ENCODE data around the gene ENTPD8.
"Not testable (repeated sequence)": the region's sequence is repeated elsewhere in the genome, so short reads cannot be mapped to it uniquely, and the experiment has no call there.

ENTPD8 gene

GRCh38 chr9:137412431-137412830 lies 28.7 kb downstream of the ENTPD8 start:
- no peak for TF ChIP-seq CTCF (IDR thresholded peaks at IDR 0.05; ENCODE audit: poor library complexity, severe bottlenecking)
- no peaks in the 10 kb centered on the region for H3K9me3 ChIP-seq (ENCODE audit: severe bottlenecking)
- H3K4me1 ChIP-seq (ENCODE audit: insufficient read depth, poor library complexity, severe bottlenecking) = peaks cover 29% of the 10 kb centered on the region
- no peaks in the 10 kb centered on the region for H3K27me3 ChIP-seq (ENCODE audit: insufficient read depth, poor library complexity, severe bottlenecking)
- H3K4me3 ChIP-seq (ENCODE audit: severe bottlenecking) = no peak overlapping the region
- H3K36me3 ChIP-seq (ENCODE audit: low read depth) = no peaks in the 10 kb centered on the region
- ATAC-seq (ENCODE audit: low read depth) (no peak), DNase-seq (ENCODE audit: low spot score) (no peak)
- H3K27ac ChIP-seq (ENCODE audit: poor library complexity, severe bottlenecking) = peak overlapping the region; percentile 82

- no peak for TF ChIP-seq CTCF (IDR thresholded peaks at IDR 0.05; ENCODE audit: poor library complexity, severe bottlenecking)
- Histone ChIP-seq H3K27me3 (ENCODE audit: insufficient read depth, poor library complexity, severe bottlenecking) (no peaks in the 10 kb centered on the region), H3K9me3 (ENCODE audit: severe bottlenecking) (no peaks in the 10 kb centered on the region), H3K4me3 (ENCODE audit: severe bottlenecking) (no peak overlapping the region), H3K27ac (ENCODE audit: poor library complexity, severe bottlenecking) (peak overlapping the region; percentile 82), H3K36me3 (ENCODE audit: low read depth) (no peaks in the 10 kb centered on the region), H3K4me1 (ENCODE audit: insufficient read depth, poor library complexity, severe bottlenecking) (peaks cover 29% of the 10 kb centered on the region)
- DNase-seq (ENCODE audit: low spot score) (peak; percentile 96), ATAC-seq (ENCODE audit: low read depth) (peak; percentile 77)
Measured at GRCh38 chr9:137411645-137412380, 29.3 kb downstream of the ENTPD8 start.

GRCh38 chr9:137411260-137411644 lies 29.9 kb downstream of the ENTPD8 start:
- Histone ChIP-seq H3K4me3 (ENCODE audit: severe bottlenecking) (no peak overlapping the region), H3K36me3 (ENCODE audit: low read depth) (no peaks in the 10 kb centered on the region), H3K4me1 (ENCODE audit: insufficient read depth, poor library complexity, severe bottlenecking) (peaks cover 29% of the 10 kb centered on the region), H3K27me3 (ENCODE audit: insufficient read depth, poor library complexity, severe bottlenecking) (no peaks in the 10 kb centered on the region), H3K9me3 (ENCODE audit: severe bottlenecking) (no peaks in the 10 kb centered on the region), H3K27ac (ENCODE audit: poor library complexity, severe bottlenecking) (peak overlapping the region; percentile 82)
- DNase-seq (ENCODE audit: low spot score) (no peak), ATAC-seq (ENCODE audit: low read depth) (peak; percentile 6; the same call in 2 of the 3 replicates)
- no peak for TF ChIP-seq CTCF (IDR thresholded peaks at IDR 0.05; ENCODE audit: poor library complexity, severe bottlenecking)

- ATAC-seq (ENCODE audit: low read depth) (no peak), DNase-seq (ENCODE audit: low spot score) (no peak)
- no peak overlapping the region for H3K4me3 ChIP-seq (ENCODE audit: severe bottlenecking)
- H3K27me3 ChIP-seq (ENCODE audit: insufficient read depth, poor library complexity, severe bottlenecking) = no peaks in the 10 kb centered on the region
- TF ChIP-seq CTCF (IDR thresholded peaks at IDR 0.05; ENCODE audit: poor library complexity, severe bottlenecking) = no peak
- H3K27ac ChIP-seq (ENCODE audit: poor library complexity, severe bottlenecking) = peak overlapping the region; percentile 82
- no peaks in the 10 kb centered on the region for H3K36me3 ChIP-seq (ENCODE audit: low read depth)
- peaks cover 29% of the 10 kb centered on the region for H3K4me1 ChIP-seq (ENCODE audit: insufficient read depth, poor library complexity, severe bottlenecking)
- no peaks in the 10 kb centered on the region for H3K9me3 ChIP-seq (ENCODE audit: severe bottlenecking)
Measured at GRCh38 chr9:137410891-137411249, 30.3 kb downstream of the ENTPD8 start.

- H3K27ac ChIP-seq (ENCODE audit: poor library complexity, severe bottlenecking) = peak overlapping the region; percentile 82
- ATAC-seq (ENCODE audit: low read depth); DNase-seq (ENCODE audit: low spot score); H3K4me3 ChIP-seq (ENCODE audit: severe bottlenecking); H3K27me3 ChIP-seq (ENCODE audit: insufficient read depth, poor library complexity, severe bottlenecking); H3K9me3 ChIP-seq (ENCODE audit: severe bottlenecking); H3K36me3 ChIP-seq (ENCODE audit: low read depth): not testable (repeated sequence)
- peaks cover 29% of the 10 kb centered on the region for H3K4me1 ChIP-seq (ENCODE audit: insufficient read depth, poor library complexity, severe bottlenecking)
Measured at GRCh38 chr9:137410236-137410890, 30.8 kb downstream of the ENTPD8 start.
